ENCODE data around the gene ALPK1.

The ALPK1 gene

DNA sequence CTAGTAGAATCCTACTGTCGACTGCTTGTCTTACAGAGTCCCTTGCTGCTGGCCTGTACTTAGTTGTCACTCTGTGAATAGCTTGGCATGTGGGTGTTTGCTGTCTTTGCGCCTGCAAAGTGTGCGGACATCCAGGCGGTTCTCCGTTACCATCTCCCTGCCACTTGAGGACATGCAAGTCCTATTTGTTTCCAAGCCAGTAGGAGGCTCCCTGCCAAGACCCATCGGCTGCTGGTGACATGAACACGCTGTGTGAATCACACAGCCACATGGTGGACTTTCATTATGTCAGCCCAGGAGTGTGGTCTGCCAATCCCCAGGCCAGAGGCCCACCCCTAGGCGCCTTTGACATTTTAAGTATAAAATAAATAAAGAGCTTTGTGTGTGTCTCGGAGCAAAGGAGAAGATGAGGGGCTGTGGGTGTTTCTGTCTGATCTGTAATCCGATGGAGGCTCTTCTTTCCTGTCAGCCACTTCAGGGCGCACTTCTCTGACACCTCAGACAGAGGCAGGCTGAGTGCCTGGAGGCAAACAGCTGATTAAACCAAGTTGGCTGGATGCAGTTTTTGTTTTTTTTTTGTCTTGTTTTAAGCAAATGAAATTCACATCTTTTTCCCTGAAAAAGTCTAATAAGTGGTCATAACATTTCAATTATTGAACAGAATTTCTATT lies 51.5 kb downstream of the ALPK1 start:
- WGBS (ENCODE audit: extremely low coverage, insufficient coverage, insufficient read length), result no CpG with 5 or more reads among the region's 11 CpGs
- no peak overlapping the region for H3K14ac ChIP-seq (ENCODE audit: low read length)
- H3K4ac ChIP-seq (ENCODE audit: low read depth, low read length), result no peak overlapping the region
- no peak overlapping the region for H3K27ac ChIP-seq (ENCODE audit: low read depth, low read length)
- DNase-seq, result peak; percentile 35 to 58
- H2AFZ ChIP-seq (ENCODE audit: insufficient read depth, low read length, poor library complexity), result no peak overlapping the region
- no peak overlapping the region for H3K4me3 ChIP-seq (ENCODE audit: low read depth, low read length)
- H4K91ac ChIP-seq (ENCODE audit: low read depth, low read length), result no peak overlapping the region
- H3K18ac ChIP-seq (ENCODE audit: low read length), result no peak overlapping the region
- no peaks in the 10 kb centered on the region for H3K9me3 ChIP-seq (ENCODE audit: insufficient read depth, low read depth, low read length)
- no peak overlapping the region for H3K4me2 ChIP-seq (ENCODE audit: low read length)
- no peak overlapping the region for H2BK5ac ChIP-seq (ENCODE audit: low read depth, low read length, poor library complexity)
- no peaks in the 10 kb centered on the region for H3K79me2 ChIP-seq (ENCODE audit: control insufficient read depth, insufficient read depth, low read length, poor library complexity)
- H3K36me3 ChIP-seq (ENCODE audit: control insufficient read depth in 1 of 2, insufficient read depth in 2 of 2, low read length in 2 of 2), result no peaks in the 10 kb centered on the region
- H3K27me3 ChIP-seq (ENCODE audit: insufficient read depth, low read length), result no peaks in the 10 kb centered on the region
- no peak overlapping the region for H2AK5ac ChIP-seq (ENCODE audit: low read length)
- no peaks in the 10 kb centered on the region for H3K4me1 ChIP-seq (ENCODE audit: control insufficient read depth in 1 of 2, insufficient read depth in 2 of 2, low read length in 2 of 2)
- no peak overlapping the region for H3K9ac ChIP-seq (ENCODE audit: low read length)
- H4K8ac ChIP-seq (ENCODE audit: low read depth, low read length), result no peak overlapping the region
- H4K12ac ChIP-seq (ENCODE audit: low read depth, low read length), result no peak overlapping the region
- H2BK120ac ChIP-seq (ENCODE audit: insufficient read depth, low read length, poor library complexity), result no peak overlapping the region
- no peaks in the 10 kb centered on the region for H3K79me1 ChIP-seq (ENCODE audit: low read length)
- no peak overlapping the region for H3K23ac ChIP-seq (ENCODE audit: low read length)
- no peak overlapping the region for H2BK12ac ChIP-seq (ENCODE audit: low read length)

DNA sequence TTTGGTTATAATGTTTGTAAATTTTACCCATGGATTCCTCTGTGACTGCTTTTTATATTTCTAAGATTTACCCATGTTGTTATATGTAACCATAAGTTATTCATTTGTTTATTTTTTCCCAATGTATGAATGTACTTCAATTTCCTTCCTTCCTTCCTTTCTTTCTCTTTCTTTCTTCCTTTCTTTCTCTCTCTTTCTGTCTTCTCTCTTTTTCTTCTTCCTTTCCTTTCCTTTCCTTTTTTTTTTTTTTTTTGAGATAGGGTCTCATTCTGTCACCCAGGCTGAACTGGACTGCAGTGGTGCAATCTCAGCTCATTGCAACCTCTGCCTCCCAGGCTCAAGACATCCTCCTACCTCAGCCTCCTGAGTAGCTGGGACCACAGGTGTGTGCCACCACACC lies 55.6 kb downstream of the ALPK1 start:
- DNase-seq, result no peak
- H4K91ac ChIP-seq (ENCODE audit: low read depth, low read length), result no peak overlapping the region
- H3K4me1 ChIP-seq (ENCODE audit: control insufficient read depth in 1 of 2, insufficient read depth in 2 of 2, low read length in 2 of 2), result no peaks in the 10 kb centered on the region
- H3K9me3 ChIP-seq (ENCODE audit: insufficient read depth, low read depth, low read length), result peaks cover 7% of the 10 kb centered on the region
- H3K36me3 ChIP-seq (ENCODE audit: control insufficient read depth in 1 of 2, insufficient read depth in 2 of 2, low read length in 2 of 2), result no peaks in the 10 kb centered on the region
- no peaks in the 10 kb centered on the region for H3K27me3 ChIP-seq (ENCODE audit: insufficient read depth, low read length)
- H3K9ac ChIP-seq (ENCODE audit: low read length), result no peak overlapping the region
- H3K23ac ChIP-seq (ENCODE audit: low read length), result no peak overlapping the region
- H3K18ac ChIP-seq (ENCODE audit: low read length), result no peak overlapping the region
- no peak overlapping the region for H4K8ac ChIP-seq (ENCODE audit: low read depth, low read length)
- no peak overlapping the region for H2BK5ac ChIP-seq (ENCODE audit: low read depth, low read length, poor library complexity)
- no peak overlapping the region for H2AFZ ChIP-seq (ENCODE audit: insufficient read depth, low read length, poor library complexity)
- H3K14ac ChIP-seq (ENCODE audit: low read length), result no peak overlapping the region
- no peak overlapping the region for H2AK5ac ChIP-seq (ENCODE audit: low read length)
- H2BK120ac ChIP-seq (ENCODE audit: insufficient read depth, low read length, poor library complexity), result no peak overlapping the region
- H4K12ac ChIP-seq (ENCODE audit: low read depth, low read length), result no peak overlapping the region
- H3K4ac ChIP-seq (ENCODE audit: low read depth, low read length), result no peak overlapping the region
- H3K79me1 ChIP-seq (ENCODE audit: low read length), result no peaks in the 10 kb centered on the region
- H3K27ac ChIP-seq (ENCODE audit: low read depth, low read length), result no peak overlapping the region
- no peak overlapping the region for H2BK12ac ChIP-seq (ENCODE audit: low read length)
- no peak overlapping the region for H3K4me2 ChIP-seq (ENCODE audit: low read length)
- H3K79me2 ChIP-seq (ENCODE audit: control insufficient read depth, insufficient read depth, low read length, poor library complexity), result no peaks in the 10 kb centered on the region
- no peak overlapping the region for H3K4me3 ChIP-seq (ENCODE audit: low read depth, low read length)

DNA sequence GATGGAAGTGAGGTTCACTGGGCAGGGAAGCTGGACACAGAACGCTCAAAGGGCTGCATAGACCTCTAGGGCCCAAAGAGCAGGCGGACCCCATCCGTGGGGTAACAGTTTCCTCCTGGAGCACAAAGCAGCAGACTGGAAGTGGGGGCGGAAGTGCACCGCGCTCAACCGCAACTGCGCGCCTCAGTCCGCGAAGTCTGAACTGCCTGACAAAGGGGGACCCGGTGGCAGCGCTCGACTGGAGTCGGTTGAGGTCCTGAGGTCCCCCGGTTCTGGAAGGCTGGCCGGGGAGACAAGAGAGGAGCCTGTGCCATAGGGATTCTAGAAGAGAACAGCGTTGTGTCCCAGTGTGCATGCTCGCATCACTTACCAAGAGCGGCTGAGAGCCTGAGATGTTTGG lies 58.5 kb downstream of the ALPK1 start:
- no peak overlapping the region for H2BK5ac ChIP-seq (ENCODE audit: low read depth, low read length, poor library complexity)
- H3K36me3 ChIP-seq (ENCODE audit: control insufficient read depth in 1 of 2, insufficient read depth in 2 of 2, low read length in 2 of 2), result no peaks in the 10 kb centered on the region
- H3K4me1 ChIP-seq (ENCODE audit: control insufficient read depth in 1 of 2, insufficient read depth in 2 of 2, low read length in 2 of 2), result no peaks in the 10 kb centered on the region
- no peak overlapping the region for H2AK5ac ChIP-seq (ENCODE audit: low read length)
- no peaks in the 10 kb centered on the region for H3K79me2 ChIP-seq (ENCODE audit: control insufficient read depth, insufficient read depth, low read length, poor library complexity)
- no peak overlapping the region for H2AFZ ChIP-seq (ENCODE audit: insufficient read depth, low read length, poor library complexity)
- no CpG with 5 or more reads among the region's 20 CpGs for WGBS (ENCODE audit: extremely low coverage, insufficient coverage, insufficient read length)
- H3K27ac ChIP-seq (ENCODE audit: low read depth, low read length), result no peak overlapping the region
- H3K9me3 ChIP-seq (ENCODE audit: insufficient read depth, low read depth, low read length), result peaks cover 13% of the 10 kb centered on the region
- no peak overlapping the region for H3K9ac ChIP-seq (ENCODE audit: low read length)
- no peak overlapping the region for H3K4me3 ChIP-seq (ENCODE audit: low read depth, low read length)
- no peak overlapping the region for H4K12ac ChIP-seq (ENCODE audit: low read depth, low read length)
- no peak overlapping the region for H4K91ac ChIP-seq (ENCODE audit: low read depth, low read length)
- no peak overlapping the region for H3K23ac ChIP-seq (ENCODE audit: low read length)
- H3K4me2 ChIP-seq (ENCODE audit: low read length), result no peak overlapping the region
- no peak overlapping the region for H3K18ac ChIP-seq (ENCODE audit: low read length)
- no peak overlapping the region for H3K4ac ChIP-seq (ENCODE audit: low read depth, low read length)
- H3K79me1 ChIP-seq (ENCODE audit: low read length), result no peaks in the 10 kb centered on the region
- DNase-seq, result no peak
- no peaks in the 10 kb centered on the region for H3K27me3 ChIP-seq (ENCODE audit: insufficient read depth, low read length)
- H2BK120ac ChIP-seq (ENCODE audit: insufficient read depth, low read length, poor library complexity), result no peak overlapping the region
- no peak overlapping the region for H3K14ac ChIP-seq (ENCODE audit: low read length)
- H4K8ac ChIP-seq (ENCODE audit: low read depth, low read length), result no peak overlapping the region
- H2BK12ac ChIP-seq (ENCODE audit: low read length), result no peak overlapping the region

DNA sequence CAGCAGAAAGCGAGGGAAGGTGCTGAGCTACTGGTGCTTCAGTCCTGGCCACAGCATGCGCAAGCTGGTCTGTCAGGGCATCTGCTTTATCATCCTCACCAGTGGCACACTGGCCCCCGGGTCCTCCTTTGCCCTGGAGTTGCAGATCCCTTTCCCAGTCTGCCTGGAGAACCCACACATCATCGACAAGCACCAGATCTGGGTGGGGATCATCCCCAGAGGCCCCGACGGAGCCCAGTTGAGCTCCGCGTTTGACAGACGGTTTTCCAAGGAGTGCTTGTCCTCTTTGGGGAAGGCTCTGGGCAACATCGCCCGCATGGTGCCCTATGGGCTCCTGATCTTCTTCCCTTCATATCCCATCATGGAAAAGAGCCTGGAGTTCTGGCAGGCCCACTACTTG lies 60.3 kb downstream of the ALPK1 start:
- Histone ChIP-seq H3K27me3 (ENCODE audit: insufficient read depth, low read length) (no peaks in the 10 kb centered on the region), H2BK120ac (ENCODE audit: insufficient read depth, low read length, poor library complexity) (no peak overlapping the region), H4K91ac (ENCODE audit: low read depth, low read length) (no peak overlapping the region), H4K8ac (ENCODE audit: low read depth, low read length) (no peak overlapping the region), H2BK5ac (ENCODE audit: low read depth, low read length, poor library complexity) (no peak overlapping the region), H3K18ac (ENCODE audit: low read length) (no peak overlapping the region), H3K14ac (ENCODE audit: low read length) (no peak overlapping the region), H3K23ac (ENCODE audit: low read length) (no peak overlapping the region), H3K4me2 (ENCODE audit: low read length) (no peak overlapping the region), H3K79me1 (ENCODE audit: low read length) (no peaks in the 10 kb centered on the region), H2BK12ac (ENCODE audit: low read length) (no peak overlapping the region), H3K79me2 (ENCODE audit: control insufficient read depth, insufficient read depth, low read length, poor library complexity) (no peaks in the 10 kb centered on the region), H3K9me3 (ENCODE audit: insufficient read depth, low read depth, low read length) (peaks cover 17% of the 10 kb centered on the region), H2AK5ac (ENCODE audit: low read length) (no peak overlapping the region), H3K4ac (ENCODE audit: low read depth, low read length) (no peak overlapping the region), H3K4me1 (ENCODE audit: control insufficient read depth in 1 of 2, insufficient read depth in 2 of 2, low read length in 2 of 2) (peaks cover 0 to 2% of the 10 kb centered on the region in 2 experiments), H3K36me3 (ENCODE audit: control insufficient read depth in 1 of 2, insufficient read depth in 2 of 2, low read length in 2 of 2) (no peaks in the 10 kb centered on the region), H3K27ac (ENCODE audit: low read depth, low read length) (no peak overlapping the region), H3K4me3 (ENCODE audit: low read depth, low read length) (no peak overlapping the region), H2AFZ (ENCODE audit: insufficient read depth, low read length, poor library complexity) (no peak overlapping the region), H3K9ac (ENCODE audit: low read length) (no peak overlapping the region), H4K12ac (ENCODE audit: low read depth, low read length) (no peak overlapping the region)
- WGBS (ENCODE audit: extremely low coverage, insufficient coverage, insufficient read length), result no CpG with 5 or more reads among the region's 11 CpGs
- no peak for DNase-seq

Data from trophoblast cell (in vitro differentiated cells and primary cell).